GM19193 (cell line): ENCODE data around the gene SCAMP1.

Experiments used
- POLR2A ChIP-seq: IDR thresholded peaks from 4 replicates; pipeline ENCODE4 v1.6.1; 2011; ENCODE audit not compliant: insufficient read depth, insufficient read length; ENCODE audit errors: extremely low read depth

The SCAMP1 gene

GRCh38 chr5:78387468-78388153 lies 27.2 kb downstream of the SCAMP1 start:
- no peak for TF ChIP-seq POLR2A

- no peak for TF ChIP-seq POLR2A
Observed at GRCh38 chr5:78397831-78398230, 37.4 kb downstream of the SCAMP1 start.

- TF ChIP-seq POLR2A: no peak
Observed at GRCh38 chr5:78399116-78399515, 38.7 kb downstream of the SCAMP1 start.

- no peak for TF ChIP-seq POLR2A
Observed at GRCh38 chr5:78404682-78405293, 44.4 kb downstream of the SCAMP1 start.

DNA sequence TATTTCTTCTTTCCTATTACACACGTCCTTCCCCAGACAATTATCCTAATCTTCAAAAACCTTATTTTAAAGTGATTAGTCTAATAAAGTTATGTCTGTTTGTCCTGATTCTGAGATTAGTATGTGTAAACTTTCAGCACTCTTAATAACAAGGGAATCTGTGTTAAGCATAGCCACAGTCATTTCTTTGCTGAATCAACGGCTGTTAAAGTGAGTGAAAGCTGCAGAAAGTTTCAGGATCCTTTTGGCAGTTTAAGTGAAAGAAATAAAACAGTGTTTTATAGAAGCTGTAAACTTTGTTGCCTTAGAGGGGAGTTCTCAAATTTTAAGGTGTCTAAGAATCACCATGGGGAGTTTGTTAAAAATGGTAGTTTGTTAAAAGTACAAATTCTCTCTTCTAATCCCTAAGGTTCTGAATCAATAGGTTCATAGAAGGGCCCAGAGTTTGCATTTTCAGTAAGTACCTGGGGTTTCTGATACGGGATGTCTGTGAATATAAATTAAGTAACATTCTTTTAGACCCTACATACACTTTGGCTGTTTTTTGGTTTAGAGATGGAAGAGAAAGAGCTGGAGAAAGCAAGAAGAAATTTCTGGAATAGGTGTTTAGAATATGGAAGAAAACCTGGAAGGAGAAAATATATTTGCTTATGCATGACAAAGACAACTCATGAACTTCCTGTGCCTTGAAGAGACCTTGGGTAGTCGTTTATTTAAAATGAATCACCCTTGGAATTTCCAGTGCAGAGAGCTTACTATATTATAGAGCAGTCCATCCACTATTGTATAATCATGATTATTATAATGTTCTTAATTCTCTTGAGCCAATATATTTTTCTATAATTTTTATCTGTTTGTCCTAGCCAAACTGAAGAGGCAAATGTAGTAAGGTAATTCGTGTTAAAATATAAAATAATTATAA lies 45.7 kb downstream of the SCAMP1 start:
- no peak for TF ChIP-seq POLR2A

DNA sequence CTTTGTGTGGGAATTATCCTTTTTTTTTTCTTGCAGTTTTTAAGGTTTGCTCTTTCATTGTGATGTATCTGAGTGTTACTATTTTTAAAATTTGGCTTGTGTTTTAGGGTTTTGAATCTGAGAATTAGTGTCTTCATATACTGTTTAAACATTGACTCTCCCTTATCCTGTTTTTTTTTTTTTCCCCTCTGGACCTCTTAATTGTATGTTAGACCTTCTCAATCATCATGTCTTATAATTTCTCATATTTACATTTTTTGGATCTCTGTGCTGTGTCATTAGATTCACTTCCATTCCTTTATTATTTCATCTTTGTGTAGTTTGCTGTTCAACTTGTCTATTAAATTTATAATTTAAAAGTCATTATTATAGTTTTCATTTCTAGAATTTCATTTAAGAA lies 47.0 kb downstream of the SCAMP1 start:
- TF ChIP-seq POLR2A: no peak

GRCh38 chr5:78411586-78411985 lies 51.2 kb downstream of the SCAMP1 start:
- TF ChIP-seq POLR2A: no peak

GRCh38 chr5:78416677-78417425 lies 56.4 kb downstream of the SCAMP1 start:
- TF ChIP-seq POLR2A: no peak

GRCh38 chr5:78419396-78419795 lies 59.0 kb downstream of the SCAMP1 start:
- TF ChIP-seq POLR2A: no peak

DNA sequence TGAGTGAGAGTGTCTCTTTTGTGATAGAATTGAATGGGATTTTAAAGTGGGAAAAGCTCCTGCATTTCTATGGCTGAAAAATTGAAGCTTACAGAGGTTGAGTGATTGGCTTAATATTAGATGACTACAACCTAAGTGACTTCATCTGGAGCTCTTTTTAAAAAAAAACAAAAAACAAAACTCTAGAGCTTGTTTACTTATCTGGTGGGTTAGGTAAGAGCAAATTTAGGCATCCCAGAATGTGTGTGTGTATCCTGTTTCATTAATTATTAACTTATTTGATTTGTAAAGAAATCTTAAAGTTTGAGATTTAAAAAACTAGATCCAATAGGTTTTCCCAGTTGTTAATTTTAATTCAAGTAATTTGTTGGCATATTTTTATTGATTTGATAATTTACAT lies 60.1 kb downstream of the SCAMP1 start:
- no peak for TF ChIP-seq POLR2A

GRCh38 chr5:78424665-78425064 lies 64.2 kb downstream of the SCAMP1 start:
- TF ChIP-seq POLR2A: no peak

- no peak for TF ChIP-seq POLR2A
Observed at GRCh38 chr5:78429332-78429980, 69.0 kb downstream of the SCAMP1 start.

DNA sequence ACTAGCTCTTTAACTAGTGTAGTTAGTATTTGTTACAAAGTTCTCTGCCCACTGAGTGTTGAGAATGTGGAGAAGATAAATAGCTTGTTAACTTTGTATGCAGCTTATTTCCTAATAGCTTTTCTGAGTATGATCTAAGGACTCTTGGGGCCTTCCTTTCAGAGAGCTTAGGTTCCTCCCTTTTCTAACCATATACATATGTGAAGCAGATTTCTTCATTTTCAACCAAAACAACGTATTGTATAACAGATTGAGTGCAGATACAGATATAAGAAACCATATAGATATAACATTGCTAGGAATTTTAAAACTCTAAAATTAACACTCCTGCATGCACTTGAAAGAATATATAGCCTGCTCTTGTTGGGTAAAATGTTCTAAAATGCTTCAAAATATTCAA lies 70.4 kb downstream of the SCAMP1 start:
- TF ChIP-seq POLR2A: no peak

DNA sequence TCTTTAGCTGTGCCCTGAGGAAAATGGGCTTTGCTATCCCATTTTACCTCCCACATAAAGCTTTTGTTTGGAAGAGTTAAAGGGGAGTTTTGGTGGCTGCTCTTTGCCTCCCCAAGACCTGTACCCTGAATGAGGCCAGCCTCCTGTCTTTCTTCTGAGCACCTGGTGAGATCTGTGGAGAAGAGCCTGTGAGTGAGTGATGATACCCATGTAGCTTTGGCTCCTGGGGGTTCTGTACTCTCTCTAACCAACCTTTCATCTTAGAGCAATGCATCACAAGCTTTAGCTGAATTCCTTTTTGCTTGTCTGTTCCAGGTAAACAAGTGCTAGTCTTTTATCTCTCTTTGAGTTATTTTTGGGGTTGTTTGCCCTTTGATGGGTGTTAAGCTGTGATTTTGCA lies 73.6 kb downstream of the SCAMP1 start:
- TF ChIP-seq POLR2A: no peak
